Esophagus (tissue), 2 donors: ENCODE measurements around the gene DPH5. TPM values are rescaled to one million over a fixed set of nuclear protein-coding genes. Genes with fewer than 3 reads are reported as not detected.

Source experiments
- H3K27ac ChIP-seq, 2 donors: one replicate each; pipeline ENCODE4 v1.5.1; 2013; ENCODE audit warnings: low read depth in 2 of 2, mild to moderate bottlenecking in 2 of 2, inconsistent platforms in 1 of 2, low read length in 1 of 2, moderate library complexity in 1 of 2
- H3K27me3 ChIP-seq, 2 donors: one replicate each; pipeline ENCODE4 v1.6.1; 2013; ENCODE audit warnings: low read length in 2 of 2, control low read depth in 1 of 2, mild to moderate bottlenecking in 1 of 2; ENCODE audit not compliant: insufficient read depth in 2 of 2, control insufficient read depth in 1 of 2
- H3K36me3 ChIP-seq, 2 donors: one replicate each; pipeline ENCODE4 v1.6.1; 2013; ENCODE audit warnings: low read length in 1 of 2; ENCODE audit not compliant: control insufficient read depth in 2 of 2, insufficient read depth in 2 of 2
- H3K4me1 ChIP-seq, 2 donors: one replicate each; pipeline ENCODE4 v1.6.1; 2013; ENCODE audit warnings: low read length in 1 of 2; ENCODE audit not compliant: control insufficient read depth in 2 of 2, insufficient read depth in 2 of 2
- H3K4me3 ChIP-seq, 2 donors: one replicate each; pipeline ENCODE4 v1.5.1; 2013; ENCODE audit warnings: low read length in 2 of 2, mild to moderate bottlenecking in 2 of 2, low read depth in 1 of 2, moderate library complexity in 1 of 2
- H3K9me3 ChIP-seq, 2 donors: one replicate each; pipeline ENCODE4 v1.6.1; 2013; ENCODE audit warnings: mild to moderate bottlenecking in 2 of 2, low read depth in 1 of 2, low read length in 1 of 2, moderate library complexity in 1 of 2; ENCODE audit not compliant: control insufficient read depth in 2 of 2, insufficient read depth in 1 of 2
- WGBS, 2 donors: extraction: QIAGEN DNeasy Blood & Tissue Kit; methylation state at CpG; one replicate each; pipeline ENCODE4 v1.1.7; 2013; 5-methylcytosine and 5-hydroxymethylcytosine counted together
- polyA plus RNA-seq, 2 donors: library from polyadenylated mRNA; stranded (reverse); fragments of 200-250 nt; gene quantifications; one replicate each; pipeline ENCODE4 v1.2.3, GENCODE V29; 2013
- donor health status: healthy with polysubstance abuse.
- donor health status: Bipolar disorder and iron deficiency.

The DPH5 gene
- polyA plus RNA-seq, 2 donors = 18.3 to 19.5 TPM

- Histone ChIP-seq H3K4me1 (no peaks in the 10 kb centered on the region), H3K4me3 (no peak overlapping the region), H3K9me3 (no peaks in the 10 kb centered on the region), H3K27ac (no peak overlapping the region), H3K27me3 (no peaks in the 10 kb centered on the region), H3K36me3 (peaks cover 0 to 6% of the 10 kb centered on the region in 2 donors)
- 89 to 92% methylated on average over 1 of the region's 1 CpG for whole genome bisulfite sequencing, 2 donors
Measured at GRCh38 chr1:101017448-101017847, 8.1 kb downstream of the DPH5 start.

- no peak overlapping the region for H3K27ac ChIP-seq
- H3K4me3 ChIP-seq = no peak overlapping the region
- no peaks in the 10 kb centered on the region for H3K4me1 ChIP-seq
- 49 to 56% methylated on average over 1 of the region's 1 CpG for WGBS, 2 donors
- no peaks in the 10 kb centered on the region for H3K27me3 ChIP-seq
- H3K36me3 ChIP-seq = peaks cover 0 to 6% of the 10 kb centered on the region in 2 donors
- H3K9me3 ChIP-seq = no peaks in the 10 kb centered on the region
Measured at GRCh38 chr1:101013776-101014175, 11.8 kb downstream of the DPH5 start.

GRCh38 chr1:101008229-101008834 lies 17.3 kb downstream of the DPH5 start:
- no peak overlapping the region for H3K27ac ChIP-seq

GRCh38 chr1:101006553-101006952 lies 19.0 kb downstream of the DPH5 start:
- no peaks in the 10 kb centered on the region for H3K27me3 ChIP-seq
- H3K27ac ChIP-seq = no peak overlapping the region
- H3K4me1 ChIP-seq = no peaks in the 10 kb centered on the region
- H3K9me3 ChIP-seq = no peaks in the 10 kb centered on the region
- WGBS, 2 donors = 53 to 67% methylated on average over 2 of the region's 2 CpGs
- no peak overlapping the region for H3K4me3 ChIP-seq
- H3K36me3 ChIP-seq = peaks cover 0 to 3% of the 10 kb centered on the region in 2 donors

More at GRCh38 chr1:101008229-101008834, 17.3 kb downstream of the DPH5 start:
- 92 to 93% methylated on average over 3 of the region's 3 CpGs for WGBS, 2 donors
- H3K4me1 ChIP-seq = no peaks in the 10 kb centered on the region
- no peaks in the 10 kb centered on the region for H3K9me3 ChIP-seq
- H3K4me3 ChIP-seq = no peak overlapping the region
- no peaks in the 10 kb centered on the region for H3K27me3 ChIP-seq
- peaks cover 0 to 1% of the 10 kb centered on the region in 2 donors for H3K36me3 ChIP-seq

- Histone ChIP-seq H3K4me3 (no peak overlapping the region), H3K36me3 (peaks cover 0 to 3% of the 10 kb centered on the region in 2 donors), H3K27ac (no peak overlapping the region), H3K9me3 (no peaks in the 10 kb centered on the region), H3K27me3 (no peaks in the 10 kb centered on the region), H3K4me1 (no peaks in the 10 kb centered on the region)
- WGBS, 2 donors = 86 to 88% methylated on average over 4 of the region's 4 CpGs
Measured at GRCh38 chr1:101005871-101006270, 19.7 kb downstream of the DPH5 start.

- 95 to 97% methylated on average over 1 of the region's 1 CpG for WGBS, 2 donors
- no peaks in the 10 kb centered on the region for H3K9me3 ChIP-seq
- no peak overlapping the region for H3K27ac ChIP-seq
- no peak overlapping the region for H3K4me3 ChIP-seq
- no peaks in the 10 kb centered on the region for H3K4me1 ChIP-seq
- H3K36me3 ChIP-seq = peaks cover 0 to 3% of the 10 kb centered on the region in 2 donors
- H3K27me3 ChIP-seq = no peaks in the 10 kb centered on the region
Measured at GRCh38 chr1:101005183-101005582, 20.4 kb downstream of the DPH5 start.

GRCh38 chr1:101004670-101005069 lies 20.9 kb downstream of the DPH5 start:
- Histone ChIP-seq H3K36me3 (peaks cover 0 to 3% of the 10 kb centered on the region in 2 donors), H3K27ac (no peak overlapping the region), H3K27me3 (no peaks in the 10 kb centered on the region), H3K9me3 (no peaks in the 10 kb centered on the region), H3K4me1 (no peaks in the 10 kb centered on the region), H3K4me3 (no peak overlapping the region)
- 66 to 75% methylated on average over 3 of the region's 3 CpGs for WGBS, 2 donors

GRCh38 chr1:101004061-101004460 lies 21.5 kb downstream of the DPH5 start:
- Histone ChIP-seq H3K27ac (no peak overlapping the region), H3K4me3 (no peak overlapping the region), H3K36me3 (peaks cover 0 to 3% of the 10 kb centered on the region in 2 donors), H3K9me3 (no peaks in the 10 kb centered on the region), H3K4me1 (no peaks in the 10 kb centered on the region), H3K27me3 (no peaks in the 10 kb centered on the region)
- 30 to 42% methylated on average over 1 of the region's 1 CpG for WGBS, 2 donors

- Histone ChIP-seq H3K36me3 (peaks cover 0 to 3% of the 10 kb centered on the region in 2 donors), H3K4me1 (no peaks in the 10 kb centered on the region), H3K27ac (no peak overlapping the region), H3K4me3 (no peak overlapping the region), H3K9me3 (no peaks in the 10 kb centered on the region), H3K27me3 (no peaks in the 10 kb centered on the region)
- WGBS, 2 donors = 50 to 53% methylated on average over 1 of the region's 1 CpG
Measured at GRCh38 chr1:101003012-101003650, 22.5 kb downstream of the DPH5 start.

GRCh38 chr1:101002551-101002950 lies 23.0 kb downstream of the DPH5 start:
- 25 to 44% methylated on average over 2 of the region's 2 CpGs for WGBS, 2 donors
- no peaks in the 10 kb centered on the region for H3K9me3 ChIP-seq
- H3K4me1 ChIP-seq = no peaks in the 10 kb centered on the region
- no peak overlapping the region for H3K4me3 ChIP-seq
- peaks cover 0 to 3% of the 10 kb centered on the region in 2 donors for H3K36me3 ChIP-seq
- H3K27me3 ChIP-seq = no peaks in the 10 kb centered on the region
- no peak overlapping the region for H3K27ac ChIP-seq
